WTC11 (cell line): ENCODE data around the gene ITPR1. TPM values are rescaled to one million over a fixed set of nuclear protein-coding genes. Genes with fewer than 3 reads are reported as not detected.

Experiments
- ATAC-seq: fragments of 200-7000 bp; cut with Tn5 transposase; 2 replicates; pipeline ENCODE4 v1.10.0; 2021; ENCODE audit warnings: mild to moderate bottlenecking, moderate library complexity
- CTCF ChIA-PET: fragments of 300-600 bp; sonication (Branson Sonifier 250); formaldehyde crosslinking; loops from one replicate; lab custom pipeline; 2021; ENCODE audit warnings: antibody characterized with exemption; lab: Charles Lee
- POLR2A ChIA-PET: fragments of 350-600 bp; sonication (Branson Sonifier 250); formaldehyde crosslinking; loops from one replicate; lab custom pipeline; 2021; ENCODE audit warnings: antibody characterized with exemption; lab: Charles Lee
- DNase-seq: peaks from one replicate; pipeline ENCODE4 v3.0.0; 2021; ENCODE audit warnings: low spot score
- H3K27ac Mint-ChIP-seq: 2 replicates; pipeline ENCODE4 v1.8.0; 2021; ENCODE audit warnings: mixed read lengths
- H3K27me3 Mint-ChIP-seq: 2 replicates; pipeline ENCODE4 v1.8.0; 2021; ENCODE audit warnings: low read depth, mild to moderate bottlenecking, moderate library complexity, mixed read lengths
- H3K36me3 Mint-ChIP-seq: 2 replicates; pipeline ENCODE4 v1.8.0; 2021; ENCODE audit warnings: mixed read lengths
- H3K4me1 Mint-ChIP-seq: 2 replicates; pipeline ENCODE4 v1.8.0; 2022; ENCODE audit warnings: mixed read lengths
- H3K4me3 Mint-ChIP-seq: 2 replicates; pipeline ENCODE4 v1.8.0; 2021; ENCODE audit warnings: mild to moderate bottlenecking, moderate library complexity, mixed read lengths
- H3K9me3 Mint-ChIP-seq: 2 replicates; pipeline ENCODE4 v1.8.0; 2021; ENCODE audit warnings: mixed read lengths
- ATF6 ChIP-seq: sonication (generic); formaldehyde crosslinking; IDR thresholded peaks from 2 replicates; pipeline ENCODE4 v1.8.1; 2023; ENCODE audit warnings: mild to moderate bottlenecking, missing genetic modification reagents
- CREB1 ChIP-seq: sonication (generic); formaldehyde crosslinking; IDR thresholded peaks from 2 replicates; pipeline ENCODE4 v1.8.0; 2023; ENCODE audit warnings: mild to moderate bottlenecking, missing genetic modification reagents
- CTCF ChIP-seq: fragments of 200-600 bp; IDR thresholded peaks from 2 replicates; pipeline ENCODE4 v1.8.0; 2022; ENCODE audit warnings: antibody characterized with exemption
- ERG ChIP-seq: fragments of 250-450 bp; sonication (Bioruptor Pico); IDR thresholded peaks from 2 replicates; pipeline ENCODE4 v1.8.0; 2021; ENCODE audit warnings: mild to moderate bottlenecking
- FOXP1 ChIP-seq: sonication (generic); formaldehyde crosslinking; IDR thresholded peaks from 2 replicates; pipeline ENCODE4 v1.8.0; 2022; ENCODE audit warnings: missing genetic modification reagents, mild to moderate bottlenecking, moderate library complexity, borderline replicate concordance
- IRF2 ChIP-seq: sonication (generic); formaldehyde crosslinking; IDR thresholded peaks from 2 replicates; pipeline ENCODE4 v1.8.0; 2022; ENCODE audit warnings: low read depth, missing genetic modification reagents, borderline replicate concordance
- JAZF1 ChIP-seq: fragments of 250-450 bp; sonication (Bioruptor Pico); IDR thresholded peaks from 2 replicates; pipeline ENCODE4 v1.9.0; 2021; ENCODE audit warnings: moderate library complexity, mild to moderate bottlenecking, inconsistent platforms
- MLX ChIP-seq: sonication (generic); formaldehyde crosslinking; IDR thresholded peaks from 2 replicates; pipeline ENCODE4 v1.8.1; 2023; ENCODE audit warnings: mild to moderate bottlenecking, missing genetic modification reagents, moderate library complexity
- MXD4 ChIP-seq: fragments of 250-450 bp; sonication (Bioruptor Pico); IDR thresholded peaks from 2 replicates; pipeline ENCODE4 v1.8.0; 2021; ENCODE audit warnings: mild to moderate bottlenecking, moderate library complexity, borderline replicate concordance
- NR2C2 ChIP-seq: sonication (generic); formaldehyde crosslinking; IDR thresholded peaks from 2 replicates; pipeline ENCODE4 v1.8.0; 2022; ENCODE audit warnings: mild to moderate bottlenecking, missing genetic modification reagents
- NR3C1 ChIP-seq: sonication (generic); formaldehyde crosslinking; conservative IDR thresholded peaks from 2 replicates; pipeline ENCODE4 v1.8.1; 2023; ENCODE audit warnings: low read depth, mild to moderate bottlenecking, missing genetic modification reagents
- OVOL2 ChIP-seq: fragments of 250-450 bp; sonication (Bioruptor Pico); IDR thresholded peaks from 2 replicates; pipeline ENCODE4 v1.9.0; 2021; ENCODE audit warnings: mild to moderate bottlenecking, borderline replicate concordance
- PREB ChIP-seq: sonication (generic); formaldehyde crosslinking; IDR thresholded peaks from 2 replicates; pipeline ENCODE4 v1.8.1; 2022; ENCODE audit warnings: mild to moderate bottlenecking, missing genetic modification reagents, moderate library complexity, borderline replicate concordance
- RORB ChIP-seq: fragments of 250-450 bp; sonication (Bioruptor Pico); IDR thresholded peaks from 2 replicates; pipeline ENCODE4 v1.9.0; 2021; ENCODE audit warnings: mild to moderate bottlenecking
- SOX15 ChIP-seq: fragments of 250-450 bp; sonication (Bioruptor Pico); IDR thresholded peaks from 2 replicates; pipeline ENCODE4 v1.9.0; 2021; ENCODE audit warnings: mild to moderate bottlenecking
- SP1 ChIP-seq: sonication (generic); formaldehyde crosslinking; conservative IDR thresholded peaks from 2 replicates; pipeline ENCODE4 v1.8.1; 2022; ENCODE audit warnings: missing genetic modification reagents
- STAT6 ChIP-seq: sonication (generic); formaldehyde crosslinking; conservative IDR thresholded peaks from 2 replicates; pipeline ENCODE4 v1.8.1; 2023; ENCODE audit warnings: mild to moderate bottlenecking, low read depth, missing genetic modification reagents, moderate library complexity
- TEAD1 ChIP-seq: sonication (generic); formaldehyde crosslinking; IDR thresholded peaks from 2 replicates; pipeline ENCODE4 v1.8.0; 2022; ENCODE audit warnings: mild to moderate bottlenecking, missing genetic modification reagents
- TP53 ChIP-seq: sonication (generic); formaldehyde crosslinking; IDR thresholded peaks from 2 replicates; pipeline ENCODE4 v1.8.1; 2023; ENCODE audit warnings: mild to moderate bottlenecking, missing genetic modification reagents
- ZBTB43 ChIP-seq: sonication (generic); formaldehyde crosslinking; IDR thresholded peaks from 2 replicates; pipeline ENCODE4 v1.8.1; 2023; ENCODE audit warnings: mild to moderate bottlenecking, missing genetic modification reagents
- ZNF396 ChIP-seq: fragments of 250-450 bp; sonication (Bioruptor Pico); IDR thresholded peaks from 2 replicates; pipeline ENCODE4 v1.8.0; 2021; ENCODE audit warnings: mild to moderate bottlenecking, moderate library complexity, borderline replicate concordance
- ZNF423 ChIP-seq: fragments of 250-450 bp; sonication (Bioruptor Pico); IDR thresholded peaks from 2 replicates; pipeline ENCODE4 v2.1.2; 2022; ENCODE audit warnings: mild to moderate bottlenecking, moderate library complexity
- ZNF512 ChIP-seq: sonication (generic); formaldehyde crosslinking; IDR thresholded peaks from 2 replicates; pipeline ENCODE4 v1.8.1; 2022; ENCODE audit warnings: missing genetic modification reagents, borderline replicate concordance
- ZNF671 ChIP-seq: fragments of 250-450 bp; sonication (Bioruptor Pico); IDR thresholded peaks from 2 replicates; pipeline ENCODE4 v1.8.0; 2021; ENCODE audit warnings: mild to moderate bottlenecking
- total RNA-seq: library from RNA; stranded (reverse); gene quantifications from 3 replicates; pipeline ENCODE4 v1.2.3, GENCODE V29; 2021

ITPR1 gene
- total RNA-seq, 1 experiment from 2014 or later, result 11.8 TPM

GRCh38 chr3:4887177-4887576 lies 394.0 kb downstream of the ITPR1 start (continued):
- TF ChIP-seq STAT6 (CRISPR knock-in tag), result no peak
- TF ChIP-seq MXD4 (CRISPR knock-in tag), result no peak
- TF ChIP-seq ATF6 (CRISPR knock-in tag), result no peak
- no peak for TF ChIP-seq TEAD1 (CRISPR knock-in tag)
- TF ChIP-seq ZNF512 (CRISPR knock-in tag), result no peak
- TF ChIP-seq CREB1 (CRISPR knock-in tag), result no peak
- no peak for TF ChIP-seq CTCF
- TF ChIP-seq ZNF671, result no peak
- TF ChIP-seq ZBTB43, result no peak
- no peak for TF ChIP-seq OVOL2
- no peak for TF ChIP-seq NR3C1 (CRISPR knock-in tag)
- no peak for TF ChIP-seq FOXP1 (CRISPR knock-in tag)

- CTCF ChIA-PET, result interaction anchor here (0.8 kb wide), 1 partner anchor 178 kb away, joined by 3 read pairs; no protein-coding TSS in a partner anchor
- POLR2A ChIA-PET, result no interaction called here
- ATAC-seq, result no peak
- TF ChIP-seq ZNF671, result no peak
- TF ChIP-seq PREB (CRISPR knock-in tag), result no peak
- no peak for TF ChIP-seq IRF2 (CRISPR knock-in tag)
- TF ChIP-seq RORB (CRISPR knock-in tag), result no peak
- no peak for TF ChIP-seq ERG (CRISPR knock-in tag)
- TF ChIP-seq TP53, result no peak
- TF ChIP-seq ZNF423 (CRISPR knock-in tag), result no peak
- no peak for TF ChIP-seq SOX15 (CRISPR knock-in tag)
- TF ChIP-seq JAZF1 (CRISPR knock-in tag), result no peak
- no peak for TF ChIP-seq NR2C2
- TF ChIP-seq SP1 (CRISPR knock-in tag), result no peak
- TF ChIP-seq ZNF396 (CRISPR knock-in tag), result no peak
- no peak for TF ChIP-seq MLX (CRISPR knock-in tag)
Measured at GRCh38 chr3:4888913-4889846, 396.0 kb downstream of the ITPR1 start.

More at GRCh38 chr3:4888913-4889846, 396.0 kb downstream of the ITPR1 start:
- Mint-ChIP-seq H3K36me3 (no peaks in the 10 kb centered on the region), H3K9me3 (no peaks in the 10 kb centered on the region), H3K27ac (no peak overlapping the region), H3K4me1 (peaks cover 6% of the 10 kb centered on the region), H3K27me3 (no peaks in the 10 kb centered on the region), H3K4me3 (no peak overlapping the region)
- no peak for DNase-seq
